Kidney tubule cell (primary cell): Measurements from ENCODE around the gene SERPINB5.
A peak's percentile ranks its signal among the peaks of the same experiment; 100 is the strongest.

Experiments used
- DNase-seq: peaks from one replicate; pipeline ENCODE4 v3.0.0-alpha.2; 2018; ENCODE audit warnings: low spot score

Gene SERPINB5

GRCh38 chr18:63528863-63529492 lies 52.2 kb downstream of the SERPINB5 start:
- DNase-seq, result no peak

GRCh38 chr18:63532471-63532870 lies 55.7 kb downstream of the SERPINB5 start:
- DNase-seq, result no peak

GRCh38 chr18:63534615-63535014 lies 57.9 kb downstream of the SERPINB5 start:
- no peak for DNase-seq

- no peak for DNase-seq
Measured at GRCh38 chr18:63539904-63540510, 63.2 kb downstream of the SERPINB5 start.

GRCh38 chr18:63542069-63542468 lies 65.3 kb downstream of the SERPINB5 start, which contains the start of gene SERPINB12:
TSS of gene SERPINB12 (plus strand) at chr18:63542369. CDS start at chr18:63556160, 13,791 bp downstream.
- no peak for DNase-seq

- DNase-seq, result no peak
Measured at GRCh38 chr18:63544017-63544416, 67.3 kb downstream of the SERPINB5 start.

- no peak for DNase-seq
Measured at GRCh38 chr18:63545000-63545399, 68.2 kb downstream of the SERPINB5 start.

- no peak for DNase-seq
Measured at GRCh38 chr18:63550068-63550467, 73.3 kb downstream of the SERPINB5 start.

- no peak for DNase-seq
Measured at GRCh38 chr18:63551769-63552168, 75.0 kb downstream of the SERPINB5 start.

GRCh38 chr18:63552581-63552980 lies 75.8 kb downstream of the SERPINB5 start:
- DNase-seq, result no peak

- peak; percentile 87 for DNase-seq
Measured at GRCh38 chr18:63553081-63553480, 76.3 kb downstream of the SERPINB5 start.
